WTC11 (cell line): ENCODE results near the gene EIF5A. TPM values are rescaled to one million over a fixed set of nuclear protein-coding genes. Genes with fewer than 3 reads are reported as not detected.

Source experiments
- ATAC-seq: fragments of 200-7000 bp; cut with Tn5 transposase; 2 replicates; pipeline ENCODE4 v1.10.0; 2021; ENCODE audit warnings: mild to moderate bottlenecking, moderate library complexity
- Bru-seq: library from RNA; stranded (reverse); fragments of 400-500 nt; gene quantifications from one replicate; lab custom pipeline; 2021; lab: Mats Ljungman, UMichigan
- CTCF ChIA-PET: fragments of 300-600 bp; sonication (Branson Sonifier 250); formaldehyde crosslinking; loops from one replicate; lab custom pipeline; 2021; ENCODE audit warnings: antibody characterized with exemption; lab: Charles Lee
- POLR2A ChIA-PET: fragments of 350-600 bp; sonication (Branson Sonifier 250); formaldehyde crosslinking; loops from one replicate; lab custom pipeline; 2021; ENCODE audit warnings: antibody characterized with exemption; lab: Charles Lee
- DNase-seq: peaks from one replicate; pipeline ENCODE4 v3.0.0; 2021; ENCODE audit warnings: low spot score
- H3K27ac Mint-ChIP-seq: 2 replicates; pipeline ENCODE4 v1.8.0; 2021; ENCODE audit warnings: mixed read lengths
- H3K27me3 Mint-ChIP-seq: 2 replicates; pipeline ENCODE4 v1.8.0; 2021; ENCODE audit warnings: low read depth, mild to moderate bottlenecking, moderate library complexity, mixed read lengths
- H3K36me3 Mint-ChIP-seq: 2 replicates; pipeline ENCODE4 v1.8.0; 2021; ENCODE audit warnings: mixed read lengths
- H3K4me1 Mint-ChIP-seq: 2 replicates; pipeline ENCODE4 v1.8.0; 2022; ENCODE audit warnings: mixed read lengths
- H3K4me3 Mint-ChIP-seq: 2 replicates; pipeline ENCODE4 v1.8.0; 2021; ENCODE audit warnings: mild to moderate bottlenecking, moderate library complexity, mixed read lengths
- H3K9me3 Mint-ChIP-seq: 2 replicates; pipeline ENCODE4 v1.8.0; 2021; ENCODE audit warnings: mixed read lengths
- ARID4B ChIP-seq: sonication (generic); formaldehyde crosslinking; IDR thresholded peaks from 2 replicates; pipeline ENCODE4 v1.8.0; 2023; ENCODE audit warnings: missing genetic modification reagents, mild to moderate bottlenecking, borderline replicate concordance
- FOXK1 ChIP-seq: sonication (generic); formaldehyde crosslinking; IDR thresholded peaks from 2 replicates; pipeline ENCODE4 v1.8.0; 2022; ENCODE audit warnings: mild to moderate bottlenecking, moderate library complexity, missing genetic modification reagents
- MAX ChIP-seq: sonication (generic); formaldehyde crosslinking; IDR thresholded peaks from 2 replicates; pipeline ENCODE4 v1.8.0; 2022; ENCODE audit warnings: mild to moderate bottlenecking, missing genetic modification reagents
- NFE2L1 ChIP-seq: sonication (generic); formaldehyde crosslinking; IDR thresholded peaks from 2 replicates; pipeline ENCODE4 v1.8.1; 2023; ENCODE audit warnings: missing genetic modification reagents
- SP1 ChIP-seq: sonication (generic); formaldehyde crosslinking; conservative IDR thresholded peaks from 2 replicates; pipeline ENCODE4 v1.8.1; 2022; ENCODE audit warnings: missing genetic modification reagents
- long read RNA-seq, 3 experiments: library from RNA in 1 of 3; library from capped mRNA in 1 of 3; library from polyadenylated mRNA in 1 of 3; unstranded in 2 of 3; stranded (forward) in 1 of 3; transcript quantifications; one replicate each; pipeline ENCODE4 v2.0.0, GENCODE V29; 2021
- total RNA-seq: library from RNA; stranded (reverse); gene quantifications from 3 replicates; pipeline ENCODE4 v1.2.3, GENCODE V29; 2021
- TF ChIP-seq, protein P1 (sequence below): sonication (generic); formaldehyde crosslinking; IDR thresholded peaks from 2 replicates; pipeline ENCODE4 v1.8.1; 2023; ENCODE audit warnings: mild to moderate bottlenecking, moderate library complexity, missing genetic modification reagents
- TF ChIP-seq, protein P2 (sequence below): sonication (generic); formaldehyde crosslinking; IDR thresholded peaks from 2 replicates; pipeline ENCODE4 v1.8.0; 2022; ENCODE audit warnings: missing genetic modification reagents
- TF ChIP-seq, protein P3 (sequence below): sonication (generic); formaldehyde crosslinking; IDR thresholded peaks from 2 replicates; pipeline ENCODE4 v1.8.0; 2022; ENCODE audit warnings: mild to moderate bottlenecking, missing genetic modification reagents

The EIF5A gene
- 929 to 1,021 TPM (median 936 TPM) in 3 replicates for total RNA-seq
- Bru-seq, nascent RNA = percentile 97 among the genes with signal in this experiment
- long read RNA-seq, experiment 1, transcript EIF5A-201 (6 exons, 1,256 nt) = minor isoform, 8 of 1,139 reads
- long read RNA-seq, experiment 1, transcript EIF5A-202 (6 exons, 1,511 nt) = major isoform, 967 of 1,139 reads
- long read RNA-seq, experiment 1, transcript EIF5A-205 (6 exons, 1,271 nt) = minor isoform, 79 of 1,139 reads
- long read RNA-seq, experiment 1, transcript EIF5A-204 (6 exons, 1,336 nt) = minor isoform, 22 of 1,139 reads
- long read RNA-seq, experiment 1, partial matches to known transcripts = 23 of 1,139 reads
- long read RNA-seq, experiment 1, other reads (novel, unspliced or antisense) = 33 of 1,139 reads
- long read RNA-seq, experiment 2, transcript EIF5A-204 (6 exons, 1,336 nt) = minor isoform, 7 of 857 reads
- long read RNA-seq, experiment 2, transcript EIF5A-205 (6 exons, 1,271 nt) = minor isoform, 39 of 857 reads
- long read RNA-seq, experiment 2, transcript EIF5A-202 (6 exons, 1,511 nt) = major isoform, 400 of 857 reads
- long read RNA-seq, experiment 2, partial matches to known transcripts = 388 of 857 reads
- long read RNA-seq, experiment 2, other reads (novel, unspliced or antisense) = 22 of 857 reads
- long read RNA-seq, experiment 3, transcript EIF5A-205 (6 exons, 1,271 nt) = minor isoform, 17 of 395 reads
- long read RNA-seq, experiment 3, transcript EIF5A-201 (6 exons, 1,256 nt) = minor isoform, 12 of 395 reads
- long read RNA-seq, experiment 3, transcript EIF5A-204 (6 exons, 1,336 nt) = minor isoform, 20 of 395 reads
- long read RNA-seq, experiment 3, transcript EIF5A-202 (6 exons, 1,511 nt) = major isoform, 238 of 395 reads
- long read RNA-seq, experiment 3, partial matches to known transcripts = 90 of 395 reads
- long read RNA-seq, experiment 3, other reads (novel, unspliced or antisense) = 15 of 395 reads

DNA sequence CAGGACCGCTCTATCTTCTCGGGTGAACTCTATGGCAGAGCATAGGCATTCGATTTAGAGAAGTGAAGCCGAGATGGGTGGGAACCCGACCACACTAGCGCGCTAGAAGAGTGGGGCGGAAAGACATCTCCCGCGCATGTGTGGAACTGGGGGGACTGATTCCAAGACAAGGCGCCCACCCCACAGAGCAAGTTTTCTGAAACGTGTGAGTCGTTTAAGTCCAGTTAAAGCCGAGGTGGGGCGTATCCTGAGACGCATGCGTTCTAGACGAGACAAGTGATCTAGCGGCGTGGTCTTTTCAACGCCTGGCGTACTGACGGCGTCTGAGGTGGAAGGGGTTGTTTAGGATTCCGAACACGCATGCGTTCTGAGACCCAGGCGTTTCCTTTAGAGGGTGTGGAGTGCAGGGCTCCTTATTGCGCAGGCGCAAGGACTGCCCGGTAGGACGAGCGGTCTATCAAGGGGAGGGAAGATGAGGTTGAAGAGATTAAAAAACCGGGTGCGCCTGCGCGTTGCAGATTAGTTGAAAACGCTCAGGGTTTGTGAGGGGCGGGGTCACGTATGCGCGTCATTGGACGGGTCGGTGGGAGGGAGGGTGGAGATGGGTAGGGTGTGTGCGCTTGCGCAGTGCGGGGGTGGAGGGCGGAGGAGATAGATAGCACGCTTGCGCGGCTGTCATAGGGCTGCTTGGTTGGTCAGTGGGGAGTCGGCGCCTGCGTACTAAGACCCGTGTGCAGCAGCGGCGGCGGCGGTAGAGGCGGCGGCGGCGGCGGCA is at the start of gene EIF5A:
TSS of gene EIF5A (plus strand) at position 718 of the 775 bp plus-strand sequence. CDS start 2,008 bp downstream, outside the sequence.
- DNase-seq (peak; percentile 100), ATAC-seq (peak; percentile 87)
- peak within 1 kb of the TSS; percentile 89 for H3K4me3 Mint-ChIP-seq
- no peak for TF ChIP-seq NFE2L1 (CRISPR knock-in tag)
- peak; percentile 69; the same call in 1 of the 2 replicates for TF ChIP-seq FOXK1 (CRISPR knock-in tag)
- TF ChIP-seq ARID4B (CRISPR knock-in tag) = peak; percentile 71; the same call in 1 of the 2 replicates
- TF ChIP-seq MAX (CRISPR knock-in tag) = peak; percentile 80
- TF ChIP-seq, protein P1, sequence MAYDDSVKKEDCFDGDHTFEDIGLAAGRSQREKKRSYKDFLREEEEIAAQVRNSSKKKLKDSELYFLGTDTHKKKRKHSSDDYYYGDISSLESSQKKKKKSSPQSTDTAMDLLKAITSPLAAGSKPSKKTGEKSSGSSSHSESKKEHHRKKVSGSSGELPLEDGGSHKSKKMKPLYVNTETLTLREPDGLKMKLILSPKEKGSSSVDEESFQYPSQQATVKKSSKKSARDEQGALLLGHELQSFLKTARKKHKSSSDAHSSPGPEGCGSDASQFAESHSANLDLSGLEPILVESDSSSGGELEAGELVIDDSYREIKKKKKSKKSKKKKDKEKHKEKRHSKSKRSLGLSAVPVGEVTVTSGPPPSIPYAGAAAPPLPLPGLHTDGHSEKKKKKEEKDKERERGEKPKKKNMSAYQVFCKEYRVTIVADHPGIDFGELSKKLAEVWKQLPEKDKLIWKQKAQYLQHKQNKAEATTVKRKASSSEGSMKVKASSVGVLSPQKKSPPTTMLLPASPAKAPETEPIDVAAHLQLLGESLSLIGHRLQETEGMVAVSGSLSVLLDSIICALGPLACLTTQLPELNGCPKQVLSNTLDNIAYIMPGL = no peak
- peak; percentile 45 for TF ChIP-seq SP1 (CRISPR knock-in tag)
- TF ChIP-seq, protein P2, sequence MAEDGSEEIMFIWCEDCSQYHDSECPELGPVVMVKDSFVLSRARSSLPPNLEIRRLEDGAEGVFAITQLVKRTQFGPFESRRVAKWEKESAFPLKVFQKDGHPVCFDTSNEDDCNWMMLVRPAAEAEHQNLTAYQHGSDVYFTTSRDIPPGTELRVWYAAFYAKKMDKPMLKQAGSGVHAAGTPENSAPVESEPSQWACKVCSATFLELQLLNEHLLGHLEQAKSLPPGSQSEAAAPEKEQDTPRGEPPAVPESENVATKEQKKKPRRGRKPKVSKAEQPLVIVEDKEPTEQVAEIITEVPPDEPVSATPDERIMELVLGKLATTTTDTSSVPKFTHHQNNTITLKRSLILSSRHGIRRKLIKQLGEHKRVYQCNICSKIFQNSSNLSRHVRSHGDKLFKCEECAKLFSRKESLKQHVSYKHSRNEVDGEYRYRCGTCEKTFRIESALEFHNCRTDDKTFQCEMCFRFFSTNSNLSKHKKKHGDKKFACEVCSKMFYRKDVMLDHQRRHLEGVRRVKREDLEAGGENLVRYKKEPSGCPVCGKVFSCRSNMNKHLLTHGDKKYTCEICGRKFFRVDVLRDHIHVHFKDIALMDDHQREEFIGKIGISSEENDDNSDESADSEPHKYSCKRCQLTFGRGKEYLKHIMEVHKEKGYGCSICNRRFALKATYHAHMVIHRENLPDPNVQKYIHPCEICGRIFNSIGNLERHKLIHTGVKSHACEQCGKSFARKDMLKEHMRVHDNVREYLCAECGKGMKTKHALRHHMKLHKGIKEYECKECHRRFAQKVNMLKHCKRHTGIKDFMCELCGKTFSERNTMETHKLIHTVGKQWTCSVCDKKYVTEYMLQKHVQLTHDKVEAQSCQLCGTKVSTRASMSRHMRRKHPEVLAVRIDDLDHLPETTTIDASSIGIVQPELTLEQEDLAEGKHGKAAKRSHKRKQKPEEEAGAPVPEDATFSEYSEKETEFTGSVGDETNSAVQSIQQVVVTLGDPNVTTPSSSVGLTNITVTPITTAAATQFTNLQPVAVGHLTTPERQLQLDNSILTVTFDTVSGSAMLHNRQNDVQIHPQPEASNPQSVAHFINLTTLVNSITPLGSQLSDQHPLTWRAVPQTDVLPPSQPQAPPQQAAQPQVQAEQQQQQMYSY (CRISPR knock-in tag) = peak; percentile 52
- TF ChIP-seq, protein P3, sequence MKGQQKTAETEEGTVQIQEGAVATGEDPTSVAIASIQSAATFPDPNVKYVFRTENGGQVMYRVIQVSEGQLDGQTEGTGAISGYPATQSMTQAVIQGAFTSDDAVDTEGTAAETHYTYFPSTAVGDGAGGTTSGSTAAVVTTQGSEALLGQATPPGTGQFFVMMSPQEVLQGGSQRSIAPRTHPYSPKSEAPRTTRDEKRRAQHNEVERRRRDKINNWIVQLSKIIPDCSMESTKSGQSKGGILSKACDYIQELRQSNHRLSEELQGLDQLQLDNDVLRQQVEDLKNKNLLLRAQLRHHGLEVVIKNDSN = peak; percentile 30; the same call in 1 of the 2 replicates
- peaks cover 15% of the 10 kb centered on the region for H3K27me3 Mint-ChIP-seq
- H3K4me1 Mint-ChIP-seq = peaks cover 26% of the 10 kb centered on the region
- peak within 1 kb of the TSS; percentile 99 for H3K27ac Mint-ChIP-seq
- ChIA-PET CTCF (interaction anchor here (2.0 kb wide), 1 partner anchor 26 kb away, joined by 7 read pairs; the partner anchor contains the start of gene SLC2A4), POLR2A (no interaction called here)
- H3K9me3 Mint-ChIP-seq = peaks cover 4% of the 10 kb centered on the region
- H3K36me3 Mint-ChIP-seq = peaks cover 28% of the 10 kb centered on the region
